GM23338 (cell line): ENCODE data around the gene PTPRH. TPM values are rescaled to one million over a fixed set of nuclear protein-coding genes. Genes with fewer than 3 reads are reported as not detected.
A peak's percentile ranks its signal among the peaks of the same experiment; 100 is the strongest.

ENCODE experiments used
- ATAC-seq: fragments of 200-7000 bp; cut with Tn5 transposase; 3 replicates; pipeline ENCODE4 v1.9.1; 2020
- DNase-seq: peaks from one replicate; pipeline ENCODE4 v3.0.0-alpha.2; 2015; ENCODE audit warnings: low spot score
- H2AFZ ChIP-seq: fragments of 200-600 bp; sonication (generic); 2 replicates; pipeline ENCODE4 v1.8.0; 2016; ENCODE audit warnings: antibody characterized with exemption, mild to moderate bottlenecking, moderate library complexity
- H3F3A ChIP-seq: fragments of 200-600 bp; sonication (generic); replicated peaks from 2 replicates; pipeline ENCODE4 v1.8.0; 2017; ENCODE audit warnings: antibody characterized with exemption, mixed run types, low read depth
- H3K27ac ChIP-seq: fragments of 200-600 bp; sonication (generic); 2 replicates; pipeline ENCODE4 v1.6.1; 2016; ENCODE audit warnings: low read depth
- H3K27me3 ChIP-seq: fragments of 200-600 bp; sonication (generic); 2 replicates; pipeline ENCODE4 v1.8.0; 2016; ENCODE audit warnings: mild to moderate bottlenecking, mixed run types, moderate library complexity; ENCODE audit not compliant: insufficient read depth
- H3K36me3 ChIP-seq: fragments of 200-600 bp; sonication (generic); 2 replicates; pipeline ENCODE4 v1.8.0; 2016; ENCODE audit warnings: mild to moderate bottlenecking; ENCODE audit not compliant: insufficient read depth
- H3K4me1 ChIP-seq: fragments of 200-600 bp; sonication (generic); 2 replicates; pipeline ENCODE4 v1.8.0; 2016; ENCODE audit warnings: mild to moderate bottlenecking, moderate library complexity; ENCODE audit not compliant: insufficient read depth
- H3K4me2 ChIP-seq: fragments of 200-600 bp; sonication (generic); 2 replicates; pipeline ENCODE4 v1.7.1; 2017; ENCODE audit warnings: mixed run types
- H3K4me3 ChIP-seq: fragments of 200-600 bp; sonication (generic); 2 replicates; pipeline ENCODE4 v1.6.1; 2016; ENCODE audit warnings: mixed run types
- H3K79me2 ChIP-seq: fragments of 200-600 bp; sonication (generic); replicated peaks from 2 replicates; pipeline ENCODE4 v1.8.0; 2017; ENCODE audit warnings: mild to moderate bottlenecking; ENCODE audit not compliant: insufficient read depth
- H3K9me2 ChIP-seq: fragments of 200-600 bp; sonication (generic); 2 replicates; pipeline ENCODE4 v1.8.0; 2017; ENCODE audit not compliant: insufficient read depth
- H4K20me1 ChIP-seq: fragments of 200-600 bp; sonication (generic); replicated peaks from 2 replicates; pipeline ENCODE4 v1.8.0; 2017; ENCODE audit warnings: mild to moderate bottlenecking; ENCODE audit not compliant: insufficient read depth
- H3K27ac Mint-ChIP-seq: 2 replicates; pipeline ENCODE4 v1.8.0; 2020; ENCODE audit warnings: inconsistent platforms, mild to moderate bottlenecking, moderate library complexity, mixed read lengths
- H3K27me3 Mint-ChIP-seq: 3 replicates; pipeline ENCODE4 v1.8.0; 2022; ENCODE audit warnings: low read depth, mild to moderate bottlenecking, moderate library complexity, mixed read lengths, inconsistent platforms; ENCODE audit not compliant: insufficient read depth, poor library complexity
- H3K36me3 Mint-ChIP-seq: 3 replicates; pipeline ENCODE4 v1.8.0; 2021; ENCODE audit warnings: low read depth, mild to moderate bottlenecking, inconsistent platforms, moderate library complexity, mixed read lengths
- H3K4me1 Mint-ChIP-seq: 3 replicates; pipeline ENCODE4 v1.8.0; 2020; ENCODE audit warnings: mild to moderate bottlenecking, inconsistent platforms, mixed read lengths
- H3K4me3 Mint-ChIP-seq: 3 replicates; pipeline ENCODE4 v1.8.0; 2021; ENCODE audit warnings: moderate library complexity, mild to moderate bottlenecking, inconsistent platforms, mixed read lengths
- H3K9me3 Mint-ChIP-seq: 3 replicates; pipeline ENCODE4 v1.8.0; 2020; ENCODE audit warnings: moderate library complexity, mild to moderate bottlenecking, inconsistent platforms, mixed read lengths
- CREB1 ChIP-seq: fragments of 250-450 bp; sonication (Bioruptor Pico); IDR thresholded peaks from 2 replicates; pipeline ENCODE4 v1.5.0; 2020; ENCODE audit warnings: low read depth, mild to moderate bottlenecking, moderate library complexity
- EZH2 ChIP-seq: fragments of 200-600 bp; sonication (generic); IDR thresholded peaks from one replicate; pipeline ENCODE4 v1.8.0; 2017; ENCODE audit warnings: antibody characterized with exemption, mild to moderate bottlenecking, low read depth; ENCODE audit not compliant: unreplicated experiment
- EZH2phosphoT487 ChIP-seq: fragments of 200-600 bp; sonication (generic); IDR thresholded peaks from one replicate; pipeline ENCODE4 v1.8.1; 2018; ENCODE audit warnings: antibody characterized with exemption; ENCODE audit not compliant: unreplicated experiment
- JUNB ChIP-seq: IDR thresholded peaks from one replicate; pipeline ENCODE4 v1.6.1; 2016; ENCODE audit warnings: antibody characterized with exemption; ENCODE audit not compliant: unreplicated experiment
- NANOG ChIP-seq: IDR thresholded peaks from 2 replicates; pipeline ENCODE4 v1.6.1; 2016; ENCODE audit warnings: antibody characterized with exemption, borderline replicate concordance
- POLR2AphosphoS5 ChIP-seq: IDR thresholded peaks from 2 replicates; pipeline ENCODE4 v1.6.1; 2016; ENCODE audit warnings: antibody characterized with exemption, low read depth
- STAT1 ChIP-seq: IDR thresholded peaks from one replicate; pipeline ENCODE4 v1.6.1; 2016; ENCODE audit warnings: antibody characterized with exemption; ENCODE audit not compliant: unreplicated experiment
- ZNF114 ChIP-seq: fragments of 250-450 bp; sonication (Bioruptor Pico); IDR thresholded peaks from 2 replicates; pipeline ENCODE4 v1.5.0; 2020; ENCODE audit warnings: mild to moderate bottlenecking, moderate library complexity
- ZNF331 ChIP-seq: fragments of 250-450 bp; sonication (Bioruptor Pico); IDR thresholded peaks from 2 replicates; pipeline ENCODE4 v1.5.0; 2020; ENCODE audit warnings: low read depth, mild to moderate bottlenecking, moderate library complexity
- polyA plus RNA-seq: library from polyadenylated mRNA; unstranded; fragments of >200 nt; fragmentation: Nextera tagmentation; extraction: Ambion mirVana; gene quantifications from 2 replicates; pipeline ENCODE4 v1.2.1, GENCODE V29; 2016
- total RNA-seq: library from RNA; depleted of rRNA; stranded (reverse); fragments of >200 nt; shearing (Covaris generic); gene quantifications from 2 replicates; pipeline ENCODE4 v1.2.3, GENCODE V29; 2014
- TF ChIP-seq, protein P1 (sequence below): IDR thresholded peaks from 2 replicates; pipeline ENCODE4 v1.6.1; 2016; ENCODE audit warnings: antibody characterized with exemption
- TF ChIP-seq, protein P2 (sequence below): fragments of 250-450 bp; sonication (Bioruptor Pico); IDR thresholded peaks from 2 replicates; pipeline ENCODE4 v1.5.0; 2020; ENCODE audit warnings: mild to moderate bottlenecking, moderate library complexity
- TF ChIP-seq, protein P3 (sequence below): IDR thresholded peaks from one replicate; pipeline ENCODE4 v1.6.1; 2018; ENCODE audit warnings: antibody characterized with exemption; ENCODE audit not compliant: unreplicated experiment
- TF ChIP-seq, protein P4 (sequence below), 2 experiments: fragments of 200-600 bp in 1 of 2; sonication (generic) in 1 of 2; conservative IDR thresholded peaks; 2 replicates each; pipeline versions ENCODE4 v1.5.1 to v1.6.1; 2016 to 2017; ENCODE audit warnings: antibody characterized with exemption in 2 of 2, low read depth in 2 of 2, mild to moderate bottlenecking in 2 of 2, moderate library complexity in 1 of 2

The PTPRH gene
- total and polyA plus RNA-seq, 2 experiments from 2014 or later: 0.16 to 2.1 TPM

DNA sequence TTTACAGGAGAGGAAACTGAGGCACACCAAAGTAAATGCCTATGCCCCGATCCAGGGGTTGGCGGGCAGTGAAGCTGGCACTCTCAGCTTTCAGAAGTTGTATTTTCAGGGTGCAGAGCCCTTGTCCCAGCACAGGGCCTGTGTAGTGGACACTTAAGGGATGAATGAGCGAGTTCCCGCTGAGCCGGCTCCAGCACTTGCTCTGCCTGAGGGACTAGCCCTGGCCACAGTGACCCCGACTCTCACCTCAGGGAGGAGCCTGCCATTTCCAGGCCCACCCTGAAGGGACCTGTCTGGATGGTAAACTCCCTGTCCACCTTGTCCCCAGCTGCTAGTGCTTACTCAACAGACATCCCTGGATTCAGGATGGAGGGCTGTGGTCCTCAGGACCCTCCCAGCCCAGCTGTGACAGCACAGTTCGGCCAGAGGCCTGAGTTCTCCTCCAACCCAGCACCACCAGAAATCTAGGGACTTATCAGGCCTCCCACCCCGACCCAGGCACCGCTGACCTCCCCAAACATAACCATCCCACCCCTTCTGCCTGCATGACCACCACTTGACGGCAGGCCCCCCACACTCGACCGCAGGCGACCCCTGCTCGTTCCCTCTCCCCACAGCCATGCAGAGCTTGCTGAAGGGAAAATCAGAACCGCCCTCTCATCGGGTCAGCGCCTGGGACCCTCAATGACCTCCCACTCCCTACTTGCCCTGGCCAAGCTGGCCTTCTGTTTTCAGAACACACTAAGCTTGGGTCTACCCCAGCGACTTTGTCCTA lies 41.1 kb upstream of the PTPRH start:
- Histone ChIP-seq H3K9me2 (no peaks in the 10 kb centered on the region), H3K4me1 (peaks cover 19% of the 10 kb centered on the region), H2AFZ (no peak overlapping the region), H3K4me2 (no peak overlapping the region), H3K27ac (no peak overlapping the region), H3K4me3 (no peak overlapping the region), H3K79me2 (peaks cover 81% of the 10 kb centered on the region), H4K20me1 (peaks cover 25% of the 10 kb centered on the region), H3K27me3 (no peaks in the 10 kb centered on the region), H3K36me3 (no peaks in the 10 kb centered on the region), H3F3A (0 out of 2 replicates have a peak, but pooled peaks cover 2% of the 10 kb centered on the region)
- Mint-ChIP-seq H3K27me3 (peaks cover 14% of the 10 kb centered on the region), H3K4me1 (peaks cover 29% of the 10 kb centered on the region), H3K4me3 (no peak overlapping the region; the same call in 2 of the 3 replicates), H3K36me3 (peaks cover 4% of the 10 kb centered on the region; the same call in 2 of the 3 replicates), H3K27ac (peak overlapping the region; percentile 22), H3K9me3 (no peaks in the 10 kb centered on the region)
- no peak for TF ChIP-seq JUNB
- no peak for TF ChIP-seq NANOG
- no peak for TF ChIP-seq EZH2phosphoT487
- TF ChIP-seq CREB1 (CRISPR knock-in tag): no peak
- TF ChIP-seq ZNF331 (CRISPR knock-in tag): no peak
- no peak for TF ChIP-seq EZH2
- TF ChIP-seq, protein P1, sequence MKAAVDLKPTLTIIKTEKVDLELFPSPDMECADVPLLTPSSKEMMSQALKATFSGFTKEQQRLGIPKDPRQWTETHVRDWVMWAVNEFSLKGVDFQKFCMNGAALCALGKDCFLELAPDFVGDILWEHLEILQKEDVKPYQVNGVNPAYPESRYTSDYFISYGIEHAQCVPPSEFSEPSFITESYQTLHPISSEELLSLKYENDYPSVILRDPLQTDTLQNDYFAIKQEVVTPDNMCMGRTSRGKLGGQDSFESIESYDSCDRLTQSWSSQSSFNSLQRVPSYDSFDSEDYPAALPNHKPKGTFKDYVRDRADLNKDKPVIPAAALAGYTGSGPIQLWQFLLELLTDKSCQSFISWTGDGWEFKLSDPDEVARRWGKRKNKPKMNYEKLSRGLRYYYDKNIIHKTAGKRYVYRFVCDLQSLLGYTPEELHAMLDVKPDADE: no peak
- TF ChIP-seq ZNF114 (CRISPR knock-in tag): no peak
- TF ChIP-seq STAT1: no peak
- TF ChIP-seq, protein P2, sequence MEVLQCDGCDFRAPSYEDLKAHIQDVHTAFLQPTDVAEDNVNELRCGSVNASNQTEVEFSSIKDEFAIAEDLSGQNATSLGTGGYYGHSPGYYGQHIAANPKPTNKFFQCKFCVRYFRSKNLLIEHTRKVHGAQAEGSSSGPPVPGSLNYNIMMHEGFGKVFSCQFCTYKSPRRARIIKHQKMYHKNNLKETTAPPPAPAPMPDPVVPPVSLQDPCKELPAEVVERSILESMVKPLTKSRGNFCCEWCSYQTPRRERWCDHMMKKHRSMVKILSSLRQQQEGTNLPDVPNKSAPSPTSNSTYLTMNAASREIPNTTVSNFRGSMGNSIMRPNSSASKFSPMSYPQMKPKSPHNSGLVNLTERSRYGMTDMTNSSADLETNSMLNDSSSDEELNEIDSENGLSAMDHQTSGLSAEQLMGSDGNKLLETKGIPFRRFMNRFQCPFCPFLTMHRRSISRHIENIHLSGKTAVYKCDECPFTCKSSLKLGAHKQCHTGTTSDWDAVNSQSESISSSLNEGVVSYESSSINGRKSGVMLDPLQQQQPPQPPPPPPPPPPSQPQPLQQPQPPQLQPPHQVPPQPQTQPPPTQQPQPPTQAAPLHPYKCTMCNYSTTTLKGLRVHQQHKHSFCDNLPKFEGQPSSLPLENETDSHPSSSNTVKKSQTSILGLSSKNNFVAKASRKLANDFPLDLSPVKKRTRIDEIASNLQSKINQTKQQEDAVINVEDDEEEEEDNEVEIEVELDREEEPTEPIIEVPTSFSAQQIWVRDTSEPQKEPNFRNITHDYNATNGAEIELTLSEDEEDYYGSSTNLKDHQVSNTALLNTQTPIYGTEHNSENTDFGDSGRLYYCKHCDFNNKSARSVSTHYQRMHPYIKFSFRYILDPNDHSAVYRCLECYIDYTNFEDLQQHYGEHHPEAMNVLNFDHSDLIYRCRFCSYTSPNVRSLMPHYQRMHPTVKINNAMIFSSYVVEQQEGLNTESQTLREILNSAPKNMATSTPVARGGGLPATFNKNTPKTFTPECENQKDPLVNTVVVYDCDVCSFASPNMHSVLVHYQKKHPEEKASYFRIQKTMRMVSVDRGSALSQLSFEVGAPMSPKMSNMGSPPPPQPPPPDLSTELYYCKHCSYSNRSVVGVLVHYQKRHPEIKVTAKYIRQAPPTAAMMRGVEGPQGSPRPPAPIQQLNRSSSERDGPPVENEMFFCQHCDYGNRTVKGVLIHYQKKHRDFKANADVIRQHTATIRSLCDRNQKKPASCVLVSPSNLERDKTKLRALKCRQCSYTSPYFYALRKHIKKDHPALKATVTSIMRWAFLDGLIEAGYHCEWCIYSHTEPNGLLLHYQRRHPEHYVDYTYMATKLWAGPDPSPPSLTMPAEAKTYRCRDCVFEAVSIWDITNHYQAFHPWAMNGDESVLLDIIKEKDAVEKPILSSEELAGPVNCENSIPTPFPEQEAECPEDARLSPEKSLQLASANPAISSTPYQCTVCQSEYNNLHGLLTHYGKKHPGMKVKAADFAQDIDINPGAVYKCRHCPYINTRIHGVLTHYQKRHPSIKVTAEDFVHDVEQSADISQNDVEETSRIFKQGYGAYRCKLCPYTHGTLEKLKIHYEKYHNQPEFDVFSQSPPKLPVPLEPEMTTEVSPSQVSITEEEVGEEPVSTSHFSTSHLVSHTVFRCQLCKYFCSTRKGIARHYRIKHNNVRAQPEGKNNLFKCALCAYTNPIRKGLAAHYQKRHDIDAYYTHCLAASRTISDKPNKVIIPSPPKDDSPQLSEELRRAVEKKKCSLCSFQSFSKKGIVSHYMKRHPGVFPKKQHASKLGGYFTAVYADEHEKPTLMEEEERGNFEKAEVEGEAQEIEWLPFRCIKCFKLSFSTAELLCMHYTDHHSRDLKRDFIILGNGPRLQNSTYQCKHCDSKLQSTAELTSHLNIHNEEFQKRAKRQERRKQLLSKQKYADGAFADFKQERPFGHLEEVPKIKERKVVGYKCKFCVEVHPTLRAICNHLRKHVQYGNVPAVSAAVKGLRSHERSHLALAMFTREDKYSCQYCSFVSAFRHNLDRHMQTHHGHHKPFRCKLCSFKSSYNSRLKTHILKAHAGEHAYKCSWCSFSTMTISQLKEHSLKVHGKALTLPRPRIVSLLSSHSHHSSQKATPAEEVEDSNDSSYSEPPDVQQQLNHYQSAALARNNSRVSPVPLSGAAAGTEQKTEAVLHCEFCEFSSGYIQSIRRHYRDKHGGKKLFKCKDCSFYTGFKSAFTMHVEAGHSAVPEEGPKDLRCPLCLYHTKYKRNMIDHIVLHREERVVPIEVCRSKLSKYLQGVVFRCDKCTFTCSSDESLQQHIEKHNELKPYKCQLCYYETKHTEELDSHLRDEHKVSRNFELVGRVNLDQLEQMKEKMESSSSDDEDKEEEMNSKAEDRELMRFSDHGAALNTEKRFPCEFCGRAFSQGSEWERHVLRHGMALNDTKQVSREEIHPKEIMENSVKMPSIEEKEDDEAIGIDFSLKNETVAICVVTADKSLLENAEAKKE: no peak
- TF ChIP-seq, protein P3, sequence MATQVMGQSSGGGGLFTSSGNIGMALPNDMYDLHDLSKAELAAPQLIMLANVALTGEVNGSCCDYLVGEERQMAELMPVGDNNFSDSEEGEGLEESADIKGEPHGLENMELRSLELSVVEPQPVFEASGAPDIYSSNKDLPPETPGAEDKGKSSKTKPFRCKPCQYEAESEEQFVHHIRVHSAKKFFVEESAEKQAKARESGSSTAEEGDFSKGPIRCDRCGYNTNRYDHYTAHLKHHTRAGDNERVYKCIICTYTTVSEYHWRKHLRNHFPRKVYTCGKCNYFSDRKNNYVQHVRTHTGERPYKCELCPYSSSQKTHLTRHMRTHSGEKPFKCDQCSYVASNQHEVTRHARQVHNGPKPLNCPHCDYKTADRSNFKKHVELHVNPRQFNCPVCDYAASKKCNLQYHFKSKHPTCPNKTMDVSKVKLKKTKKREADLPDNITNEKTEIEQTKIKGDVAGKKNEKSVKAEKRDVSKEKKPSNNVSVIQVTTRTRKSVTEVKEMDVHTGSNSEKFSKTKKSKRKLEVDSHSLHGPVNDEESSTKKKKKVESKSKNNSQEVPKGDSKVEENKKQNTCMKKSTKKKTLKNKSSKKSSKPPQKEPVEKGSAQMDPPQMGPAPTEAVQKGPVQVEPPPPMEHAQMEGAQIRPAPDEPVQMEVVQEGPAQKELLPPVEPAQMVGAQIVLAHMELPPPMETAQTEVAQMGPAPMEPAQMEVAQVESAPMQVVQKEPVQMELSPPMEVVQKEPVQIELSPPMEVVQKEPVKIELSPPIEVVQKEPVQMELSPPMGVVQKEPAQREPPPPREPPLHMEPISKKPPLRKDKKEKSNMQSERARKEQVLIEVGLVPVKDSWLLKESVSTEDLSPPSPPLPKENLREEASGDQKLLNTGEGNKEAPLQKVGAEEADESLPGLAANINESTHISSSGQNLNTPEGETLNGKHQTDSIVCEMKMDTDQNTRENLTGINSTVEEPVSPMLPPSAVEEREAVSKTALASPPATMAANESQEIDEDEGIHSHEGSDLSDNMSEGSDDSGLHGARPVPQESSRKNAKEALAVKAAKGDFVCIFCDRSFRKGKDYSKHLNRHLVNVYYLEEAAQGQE: no peak
- TF ChIP-seq POLR2AphosphoS5: no peak
- TF ChIP-seq, protein P4, sequence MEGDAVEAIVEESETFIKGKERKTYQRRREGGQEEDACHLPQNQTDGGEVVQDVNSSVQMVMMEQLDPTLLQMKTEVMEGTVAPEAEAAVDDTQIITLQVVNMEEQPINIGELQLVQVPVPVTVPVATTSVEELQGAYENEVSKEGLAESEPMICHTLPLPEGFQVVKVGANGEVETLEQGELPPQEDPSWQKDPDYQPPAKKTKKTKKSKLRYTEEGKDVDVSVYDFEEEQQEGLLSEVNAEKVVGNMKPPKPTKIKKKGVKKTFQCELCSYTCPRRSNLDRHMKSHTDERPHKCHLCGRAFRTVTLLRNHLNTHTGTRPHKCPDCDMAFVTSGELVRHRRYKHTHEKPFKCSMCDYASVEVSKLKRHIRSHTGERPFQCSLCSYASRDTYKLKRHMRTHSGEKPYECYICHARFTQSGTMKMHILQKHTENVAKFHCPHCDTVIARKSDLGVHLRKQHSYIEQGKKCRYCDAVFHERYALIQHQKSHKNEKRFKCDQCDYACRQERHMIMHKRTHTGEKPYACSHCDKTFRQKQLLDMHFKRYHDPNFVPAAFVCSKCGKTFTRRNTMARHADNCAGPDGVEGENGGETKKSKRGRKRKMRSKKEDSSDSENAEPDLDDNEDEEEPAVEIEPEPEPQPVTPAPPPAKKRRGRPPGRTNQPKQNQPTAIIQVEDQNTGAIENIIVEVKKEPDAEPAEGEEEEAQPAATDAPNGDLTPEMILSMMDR (conservative IDR thresholded peaks at IDR 0.05; ENCODE audit: low read depth in 2 of 2): no peak
- DNase-seq: no peak
- ATAC-seq: no peak
